Stimulated activated CD4-positive, alpha-beta T cell treated with anti-CD3 and anti-CD28 coated beads, Interleukin-4, amount 100 ng/mL, for 48 hours (primary cell): ENCODE measurements around the gene RFLNA.
"Not testable (repeated sequence)": the region's sequence is repeated elsewhere in the genome, so short reads cannot be mapped to it uniquely, and the experiment has no call there.

ENCODE experiments used
- DNase-seq, 2 donors: peaks; one replicate each; pipeline ENCODE4 v3.0.0-alpha.2; 2020; ENCODE audit warnings: low read depth in 2 of 2

Gene RFLNA

GRCh38 chr12:124319368-124320050, 24.6 kb downstream of the RFLNA start:
- no peak for DNase-seq

- peak; percentile 55 to 77 for DNase-seq
These were observed 26.2 kb downstream of the RFLNA start for GRCh38 chr12:124321040-124321481.

GRCh38 chr12:124321556-124322270, 26.8 kb downstream of the RFLNA start:
- DNase-seq: no peak

DNA sequence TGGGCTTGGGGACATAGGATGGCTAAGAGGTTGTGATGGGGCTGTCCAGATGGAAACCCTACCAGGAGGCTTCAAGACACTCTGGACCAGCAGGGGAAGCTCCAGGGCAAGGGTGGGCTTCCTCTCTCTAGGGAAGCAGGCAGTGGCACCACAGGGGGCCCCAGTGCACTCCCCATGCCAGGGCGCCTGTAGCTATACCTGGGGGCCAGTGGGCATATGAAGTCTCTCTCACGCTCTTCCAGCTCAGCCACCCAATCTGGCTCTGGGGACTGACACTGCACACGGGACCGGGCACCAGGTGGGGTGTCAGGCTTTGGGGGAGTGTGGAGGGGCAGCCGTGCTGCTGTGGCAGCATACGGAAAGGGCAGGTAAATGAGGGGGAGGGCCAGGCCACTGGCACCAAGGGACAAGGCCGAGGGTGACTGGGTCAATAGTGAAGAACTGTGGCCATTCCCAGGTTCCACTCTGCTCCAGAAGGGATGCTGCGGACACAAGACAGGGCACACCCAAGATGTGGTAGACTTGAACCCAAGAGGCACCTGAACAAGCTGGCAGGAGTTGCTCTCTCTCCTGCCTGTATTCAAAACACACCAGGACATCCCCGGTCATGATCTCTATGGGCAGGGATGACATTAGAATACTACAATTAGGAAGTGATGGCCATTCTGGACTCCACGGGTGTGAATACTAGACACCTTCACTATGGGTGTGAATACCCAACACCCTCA, 27.5 kb downstream of the RFLNA start:
- DNase-seq: no peak

- DNase-seq: not testable (repeated sequence)
These were observed 28.1 kb downstream of the RFLNA start for GRCh38 chr12:124322999-124323328.

GRCh38 chr12:124323771-124324530, 29.1 kb downstream of the RFLNA start:
- DNase-seq: no peak

- DNase-seq: no peak
These were observed 30.2 kb downstream of the RFLNA start for GRCh38 chr12:124324803-124325705.

- DNase-seq: no peak
These were observed 31.2 kb downstream of the RFLNA start for GRCh38 chr12:124326104-124326503.

DNA sequence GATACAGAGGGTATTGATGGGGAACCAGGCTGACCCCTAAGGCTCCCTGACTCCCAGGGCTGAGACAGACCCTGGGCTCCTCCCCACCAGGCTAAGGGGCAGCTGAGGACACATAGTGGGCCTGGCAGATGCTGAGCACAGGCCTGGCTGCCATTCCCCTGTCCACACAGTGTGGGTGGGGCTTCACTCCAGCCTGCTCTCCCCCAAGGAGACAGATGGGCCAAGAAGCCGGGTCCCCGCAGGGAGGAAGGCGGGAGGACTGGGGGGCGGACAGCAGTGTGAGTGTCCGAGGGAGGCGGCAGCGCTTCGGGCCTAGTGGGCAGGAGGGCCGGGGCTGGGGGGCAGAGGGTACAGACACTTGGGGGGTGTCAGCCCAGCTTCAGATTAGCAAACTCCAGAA, 32.0 kb downstream of the RFLNA start:
- DNase-seq: no peak

DNA sequence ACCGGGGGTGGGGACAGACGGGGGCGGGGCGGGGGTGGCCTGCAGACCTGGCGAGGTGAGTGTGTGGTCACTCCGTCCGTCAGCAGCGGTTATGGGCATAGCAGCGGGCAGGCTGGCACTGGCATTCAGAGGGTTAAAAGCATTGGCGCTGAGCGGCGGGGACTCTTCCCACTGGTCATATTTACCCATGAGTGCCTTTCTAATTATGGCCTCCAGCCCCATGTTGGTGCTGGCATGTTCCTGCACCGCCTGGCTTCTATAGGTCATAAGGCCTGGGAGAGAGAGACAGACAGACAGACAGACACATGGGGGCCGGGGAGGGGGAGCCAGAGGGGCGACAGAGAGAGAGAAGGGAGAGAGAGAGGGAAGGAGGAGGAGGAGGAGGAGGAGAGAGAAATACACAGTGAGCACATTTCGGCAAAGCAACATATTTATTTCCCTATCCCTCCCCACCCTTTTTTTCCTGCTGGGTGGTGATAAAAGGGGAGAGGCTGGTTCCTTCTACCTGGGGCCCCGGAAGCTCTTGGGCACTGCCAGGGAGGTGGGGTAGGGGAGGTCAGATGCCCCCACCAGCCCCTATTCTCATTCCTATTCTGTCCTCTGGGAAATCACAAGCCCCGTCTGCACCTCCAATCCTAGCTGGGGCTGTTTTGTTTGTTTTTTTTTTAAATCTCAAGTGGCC, 32.6 kb downstream of the RFLNA start:
- no peak for DNase-seq

DNA sequence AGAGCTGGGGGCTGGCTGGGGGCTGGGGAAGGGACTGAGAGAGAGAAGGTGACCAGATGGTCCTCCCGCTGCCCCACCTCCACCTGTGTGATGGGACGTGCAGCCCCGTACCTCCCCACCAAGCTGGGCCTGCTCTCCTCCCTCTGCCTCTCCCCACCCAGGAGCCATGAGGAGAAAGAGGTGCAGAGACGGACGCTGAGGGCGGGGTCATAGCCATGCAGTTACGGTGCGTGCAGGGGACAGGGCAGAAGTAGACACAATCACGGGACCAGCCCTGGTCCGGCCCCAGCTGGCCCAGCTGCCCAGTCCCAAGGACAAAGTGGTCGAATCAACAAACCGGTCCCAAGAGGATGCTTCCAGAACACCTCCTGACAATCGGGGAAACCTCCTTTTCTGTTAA, 33.2 kb downstream of the RFLNA start:
- DNase-seq: no peak

DNA sequence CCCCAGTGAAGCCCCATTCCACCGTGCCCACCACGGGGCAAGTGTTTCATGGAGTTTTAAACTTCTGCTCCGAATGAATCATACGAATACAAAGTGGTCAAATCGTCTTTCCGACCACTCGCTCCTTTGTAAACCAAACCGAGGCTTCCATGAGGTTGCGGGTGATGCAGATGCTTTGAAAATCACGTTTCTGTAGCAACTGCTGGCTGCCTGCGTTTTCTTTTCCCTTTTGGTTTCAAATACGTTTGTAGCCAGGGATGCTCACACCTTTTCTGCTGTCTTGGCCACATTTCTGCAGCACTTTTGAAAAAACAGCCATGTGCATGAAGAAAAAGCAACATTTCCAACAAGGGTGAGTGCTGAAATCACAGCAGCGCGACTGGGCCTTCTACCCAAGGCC, 33.7 kb downstream of the RFLNA start:
- DNase-seq: no peak

DNA sequence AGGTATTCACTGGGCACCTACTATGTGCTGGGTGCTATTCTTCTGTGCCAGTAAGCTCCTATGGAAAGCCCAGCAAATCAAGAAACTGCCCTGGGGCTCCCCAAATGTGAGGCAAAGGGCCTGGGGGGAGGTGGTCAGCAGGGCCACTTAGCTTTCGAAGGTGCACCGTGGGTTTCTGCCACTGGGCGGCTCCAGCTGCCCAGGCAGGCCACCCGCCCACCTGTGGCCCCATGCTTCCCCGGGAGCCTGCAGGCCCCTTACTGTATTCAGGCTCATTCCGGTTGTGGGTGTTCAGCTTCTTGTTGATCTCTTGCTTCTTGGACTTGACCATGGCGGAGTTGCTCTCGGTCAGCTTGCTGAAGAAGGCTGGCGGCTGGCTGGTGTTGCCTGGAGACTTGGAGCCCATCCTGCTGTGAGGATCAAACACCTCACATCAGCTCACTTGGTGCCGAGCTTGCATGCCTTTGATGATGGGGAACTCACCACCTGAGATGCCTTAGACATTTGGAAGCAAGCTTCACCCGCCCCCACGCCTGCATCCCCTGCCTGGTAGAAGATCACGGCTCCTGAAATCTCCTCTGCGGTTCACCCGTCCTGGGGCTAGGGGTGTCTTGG, 37.3 kb downstream of the RFLNA start:
- no peak for DNase-seq

- no peak for DNase-seq
These were observed 38.0 kb downstream of the RFLNA start for GRCh38 chr12:124332900-124333299.

DNA sequence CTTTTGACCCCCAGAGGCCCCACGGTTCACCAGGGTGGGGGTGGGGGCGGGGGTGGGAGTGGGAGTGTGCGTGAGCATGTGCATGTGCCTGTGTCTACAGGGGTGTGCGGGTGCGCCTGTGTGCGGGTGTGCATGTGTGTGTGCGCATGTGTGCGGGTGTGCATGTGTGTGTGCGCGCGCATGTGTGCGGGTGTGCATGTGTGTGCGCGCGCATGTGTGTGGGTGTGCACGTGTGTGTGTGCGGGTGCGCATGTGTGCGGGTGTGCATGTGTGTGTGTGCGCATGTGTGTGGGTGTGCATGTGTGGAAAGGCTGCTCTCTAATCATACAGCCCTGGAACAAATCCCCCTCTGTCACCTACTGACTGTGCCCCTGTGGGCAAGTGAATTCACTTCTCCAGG, 38.8 kb downstream of the RFLNA start:
- no peak for DNase-seq

DNA sequence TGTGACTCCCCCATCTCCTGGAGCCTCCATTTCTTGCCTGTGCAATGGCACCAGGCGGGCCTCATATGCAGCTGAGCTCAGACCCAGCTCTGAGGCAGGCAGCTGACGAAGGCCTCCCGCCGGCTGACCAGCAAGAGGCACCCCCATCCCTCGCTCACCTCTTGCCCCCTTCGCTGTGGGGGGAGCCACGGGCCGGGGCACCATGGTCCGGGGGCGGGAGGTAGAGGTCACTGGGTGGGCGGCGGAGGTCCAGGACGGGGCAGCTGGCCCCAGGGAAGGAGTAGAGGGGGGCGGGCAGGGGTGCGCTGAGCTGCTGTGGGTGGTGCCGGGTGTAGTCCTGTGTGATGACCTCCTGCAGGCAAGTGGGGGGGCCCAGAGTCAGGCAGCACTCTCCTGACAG, 39.4 kb downstream of the RFLNA start:
- DNase-seq: no peak

DNA sequence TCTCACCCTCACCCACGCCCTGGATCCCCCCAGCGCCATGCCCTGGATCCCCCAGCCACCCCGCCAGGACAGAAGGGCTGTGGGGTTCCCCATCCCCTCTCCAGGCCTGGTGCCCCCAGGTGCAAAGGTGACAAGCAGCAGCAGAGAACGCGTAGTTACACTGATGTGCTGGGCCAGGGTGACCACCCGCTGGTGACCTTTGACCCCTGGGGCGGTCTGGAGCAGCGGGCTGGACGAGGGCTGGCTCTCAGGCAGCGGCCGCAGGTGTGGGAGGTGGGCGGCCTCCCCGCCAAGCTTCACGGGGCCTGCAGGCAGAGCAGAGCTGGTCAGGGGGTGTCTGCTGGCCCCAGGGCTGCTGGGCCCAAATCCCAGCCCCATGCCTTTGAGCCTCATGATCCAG, 40.1 kb downstream of the RFLNA start:
- no peak for DNase-seq

GRCh38 chr12:124335426-124336183, 40.7 kb downstream of the RFLNA start:
- DNase-seq: no peak

GRCh38 chr12:124336184-124336437, 41.2 kb downstream of the RFLNA start:
- DNase-seq: no peak
